Measurements from ENCODE around the gene PDS5B.

DNA sequence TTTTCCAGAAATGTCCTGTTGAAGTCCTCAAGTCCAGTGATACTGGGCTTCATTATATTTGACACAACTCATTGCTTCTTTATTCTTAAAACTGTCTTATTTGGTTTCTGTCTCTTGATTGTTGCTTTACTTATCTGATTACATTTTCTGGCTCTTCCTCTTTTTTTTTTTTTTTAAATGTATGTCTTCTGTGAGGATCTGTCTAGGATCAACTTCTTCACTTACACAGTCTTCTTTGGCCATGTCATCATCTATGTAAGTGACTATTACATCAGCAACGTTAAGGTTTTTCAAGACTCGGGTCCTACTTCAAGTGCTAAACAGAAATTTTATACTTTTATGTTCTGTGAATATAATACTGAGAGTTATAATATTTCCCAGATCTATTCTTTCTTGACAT lies 162.1 kb downstream of the PDS5B start:
- TF ChIP-seq CTCF (IDR thresholded peaks at IDR 0.05; ENCODE audit: poor library complexity) (no peak), EZH2 (IDR thresholded peaks at IDR 0.05; ENCODE audit: borderline replicate concordance) (no peak)
